ENCODE data around the gene KPNB1.

The KPNB1 gene

DNA sequence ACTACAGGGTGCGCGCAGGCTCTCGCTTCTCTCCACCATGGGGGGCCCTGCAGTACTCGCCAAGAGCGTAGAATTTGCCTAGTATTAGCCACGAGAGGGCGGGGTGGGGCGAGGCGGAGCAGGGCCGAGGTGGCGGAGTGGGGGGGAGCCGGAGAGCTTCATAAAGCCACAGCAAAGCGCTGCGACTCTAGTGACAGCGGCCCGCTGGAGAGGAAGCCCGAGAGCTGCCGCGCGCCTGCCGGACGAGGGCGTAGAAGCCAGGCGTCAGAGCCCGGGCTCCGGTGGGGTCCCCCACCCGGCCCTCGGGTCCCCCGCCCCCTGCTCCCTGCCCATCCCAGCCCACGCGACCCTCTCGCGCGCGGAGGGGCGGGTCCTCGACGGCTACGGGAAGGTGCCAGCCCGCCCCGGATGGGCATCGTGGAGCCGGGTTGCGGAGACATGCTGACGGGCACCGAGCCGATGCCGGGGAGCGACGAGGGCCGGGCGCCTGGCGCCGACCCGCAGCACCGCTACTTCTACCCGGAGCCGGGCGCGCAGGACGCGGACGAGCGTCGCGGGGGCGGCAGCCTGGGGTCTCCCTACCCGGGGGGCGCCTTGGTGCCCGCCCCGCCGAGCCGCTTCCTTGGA lies 83.4 kb downstream of the KPNB1 start, which contains the start of gene TBX21:
Gene TBX21 (plus strand): TSS at position 190 of the 627 bp plus-strand sequence. CDS start 219 bp downstream, at position 409.
- peak; percentile 71 for DNase-seq

DNA sequence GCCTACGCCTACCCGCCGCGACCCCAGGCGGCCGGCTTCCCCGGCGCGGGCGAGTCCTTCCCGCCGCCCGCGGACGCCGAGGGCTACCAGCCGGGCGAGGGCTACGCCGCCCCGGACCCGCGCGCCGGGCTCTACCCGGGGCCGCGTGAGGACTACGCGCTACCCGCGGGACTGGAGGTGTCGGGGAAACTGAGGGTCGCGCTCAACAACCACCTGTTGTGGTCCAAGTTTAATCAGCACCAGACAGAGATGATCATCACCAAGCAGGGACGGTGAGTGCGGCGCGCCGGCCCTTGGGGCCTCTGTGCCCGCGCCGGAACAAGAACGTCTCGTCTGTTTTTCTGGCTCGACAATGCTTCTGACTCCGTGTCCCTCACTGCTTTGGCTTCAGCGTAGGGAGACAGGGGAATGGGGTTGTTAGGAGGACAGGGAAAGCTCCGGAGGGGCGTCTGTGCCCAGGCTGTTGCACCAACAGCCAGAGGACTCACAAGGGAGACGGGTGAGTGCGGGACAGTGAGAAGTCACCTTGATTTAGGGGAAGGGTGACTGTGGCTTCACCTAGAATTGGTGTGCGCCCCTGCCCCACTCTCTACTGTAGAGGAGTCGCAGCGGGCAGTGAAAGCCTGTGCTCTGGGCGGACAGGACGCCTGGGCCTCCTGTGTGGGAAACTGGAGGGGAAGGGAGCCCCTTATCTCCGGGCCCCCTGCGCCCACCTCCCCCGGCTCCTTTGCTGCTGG lies 84.1 kb downstream of the KPNB1 start:
- no peak for DNase-seq

DNA sequence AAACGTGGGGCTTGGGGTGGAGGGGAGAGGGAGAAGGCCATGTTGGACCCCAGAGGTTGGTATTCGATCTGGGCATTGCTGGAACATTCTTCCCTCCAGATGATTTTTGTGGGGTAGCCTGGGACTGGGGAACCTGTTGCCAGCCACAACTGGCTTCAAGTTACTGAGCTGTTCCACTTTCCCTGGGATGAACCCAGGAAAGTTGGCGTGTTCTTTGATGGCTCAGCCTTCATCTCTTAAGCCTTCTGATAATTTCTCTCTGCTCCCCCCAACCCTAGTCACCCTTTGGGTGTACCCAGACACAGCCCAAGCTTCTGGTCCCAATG lies 85.4 kb downstream of the KPNB1 start:
- no peak for DNase-seq
